Peyer's patch (tissue), 4 donors: ENCODE results near the gene LCN6. TPM values are rescaled to one million over a fixed set of nuclear protein-coding genes. Genes with fewer than 3 reads are reported as not detected.
A peak's percentile ranks its signal among the peaks of the same experiment; 100 is the strongest.
"Not testable (repeated sequence)": the region's sequence is repeated elsewhere in the genome, so short reads cannot be mapped to it uniquely, and the experiment has no call there.

ENCODE experiments used
- DNase-seq, 3 donors: peaks; one replicate each; pipeline ENCODE4 v3.0.0-alpha.2; 2017 to 2019
- H3K27ac ChIP-seq, 4 donors: fragments of 200-600 bp; sonication (generic); one replicate each; pipeline ENCODE4 v1.5.1; 2016 to 2019
- H3K27me3 ChIP-seq, 2 donors: fragments of 200-600 bp; sonication (generic); one replicate each; pipeline ENCODE4 v1.5.1; 2019
- H3K36me3 ChIP-seq, 3 donors: fragments of 200-600 bp; sonication (generic); one replicate each; pipeline ENCODE4 v1.5.1; 2016 to 2019
- H3K4me1 ChIP-seq, 4 donors: fragments of 200-600 bp; sonication (generic); one replicate each; pipeline ENCODE4 v1.5.1; 2016 to 2019
- H3K4me3 ChIP-seq, 4 donors: fragments of 200-600 bp; sonication (generic); 1 replicate in 3 of 4; 2 replicates in 1 of 4; pipeline ENCODE4 v1.5.1; 2016 to 2019; ENCODE audit warnings: mild to moderate bottlenecking in 1 of 4
- H3K9me3 ChIP-seq, 4 donors: fragments of 200-600 bp; sonication (generic); one replicate each; pipeline ENCODE4 v1.5.1; 2016 to 2019; ENCODE audit warnings: mild to moderate bottlenecking in 1 of 4
- POLR2A ChIP-seq, 2 donors: fragments of 450-650 bp; IDR thresholded peaks; one replicate each; pipeline ENCODE4 v1.5.1; 2017; ENCODE audit warnings: antibody characterized with exemption in 2 of 2, mild to moderate bottlenecking in 2 of 2, moderate library complexity in 2 of 2
- total RNA-seq, 4 donors: library from RNA; depleted of rRNA; stranded (reverse); fragments of >200 nt; gene quantifications; one replicate each; pipeline ENCODE4 v1.1.0, GENCODE V29; 2016
- TF ChIP-seq, protein P1 (sequence below), 6 experiments: fragments of 450-650 bp in 4 of 6; fragments of 200-600 bp in 2 of 6; sonication (generic) in 1 of 6; IDR thresholded peaks; one replicate each; pipeline ENCODE4 v1.5.1; 2017 to 2019; ENCODE audit warnings: antibody characterized with exemption in 6 of 6, mild to moderate bottlenecking in 3 of 6, moderate library complexity in 1 of 6

Gene LCN6
- total RNA-seq, 4 donors from 2014 or later = 4.7 to 17.3 (median 5.6) TPM

GRCh38 chr9:136707011-136707410, 41.3 kb downstream of the LCN6 start:
- Histone ChIP-seq H3K27me3 (peaks cover 0 to 4% of the 10 kb centered on the region in 2 donors), H3K36me3 (no peaks in the 10 kb centered on the region), H3K4me3 (no peak overlapping the region), H3K4me1 (peaks cover 0 to 5% (median 5%) of the 10 kb centered on the region in 4 donors), H3K9me3 (no peaks in the 10 kb centered on the region), H3K27ac (no peak overlapping the region)
- TF ChIP-seq, protein P1, sequence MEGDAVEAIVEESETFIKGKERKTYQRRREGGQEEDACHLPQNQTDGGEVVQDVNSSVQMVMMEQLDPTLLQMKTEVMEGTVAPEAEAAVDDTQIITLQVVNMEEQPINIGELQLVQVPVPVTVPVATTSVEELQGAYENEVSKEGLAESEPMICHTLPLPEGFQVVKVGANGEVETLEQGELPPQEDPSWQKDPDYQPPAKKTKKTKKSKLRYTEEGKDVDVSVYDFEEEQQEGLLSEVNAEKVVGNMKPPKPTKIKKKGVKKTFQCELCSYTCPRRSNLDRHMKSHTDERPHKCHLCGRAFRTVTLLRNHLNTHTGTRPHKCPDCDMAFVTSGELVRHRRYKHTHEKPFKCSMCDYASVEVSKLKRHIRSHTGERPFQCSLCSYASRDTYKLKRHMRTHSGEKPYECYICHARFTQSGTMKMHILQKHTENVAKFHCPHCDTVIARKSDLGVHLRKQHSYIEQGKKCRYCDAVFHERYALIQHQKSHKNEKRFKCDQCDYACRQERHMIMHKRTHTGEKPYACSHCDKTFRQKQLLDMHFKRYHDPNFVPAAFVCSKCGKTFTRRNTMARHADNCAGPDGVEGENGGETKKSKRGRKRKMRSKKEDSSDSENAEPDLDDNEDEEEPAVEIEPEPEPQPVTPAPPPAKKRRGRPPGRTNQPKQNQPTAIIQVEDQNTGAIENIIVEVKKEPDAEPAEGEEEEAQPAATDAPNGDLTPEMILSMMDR (IDR thresholded peaks at IDR 0.05) = no peak
- no peak for TF ChIP-seq POLR2A (IDR thresholded peaks at IDR 0.05)
- DNase-seq = no peak

- no peak for TF ChIP-seq POLR2A (IDR thresholded peaks at IDR 0.05)
- TF ChIP-seq, protein P1 (IDR thresholded peaks at IDR 0.05) = no peak
- H3K36me3 ChIP-seq = no peaks in the 10 kb centered on the region
- H3K27ac ChIP-seq = no peak overlapping the region
- DNase-seq = no peak
- H3K27me3 ChIP-seq = no peaks in the 10 kb centered on the region
- H3K4me1 ChIP-seq = peaks cover 0 to 11% (median 5%) of the 10 kb centered on the region in 4 donors
- no peak overlapping the region for H3K4me3 ChIP-seq
- H3K9me3 ChIP-seq = no peaks in the 10 kb centered on the region
These were observed 42.8 kb downstream of the LCN6 start for GRCh38 chr9:136705564-136705963.

- H3K4me3 ChIP-seq, H3K9me3 ChIP-seq, DNase-seq, H3K36me3 ChIP-seq, H3K27ac ChIP-seq, H3K27me3 ChIP-seq: not testable (repeated sequence)
- peak in 1 of 2 donors; percentile 31 for TF ChIP-seq POLR2A (IDR thresholded peaks at IDR 0.05)
- peaks cover 0 to 15% (median 11%) of the 10 kb centered on the region in 4 donors for H3K4me1 ChIP-seq
These were observed 43.6 kb downstream of the LCN6 start for GRCh38 chr9:136704741-136705140.

DNA sequence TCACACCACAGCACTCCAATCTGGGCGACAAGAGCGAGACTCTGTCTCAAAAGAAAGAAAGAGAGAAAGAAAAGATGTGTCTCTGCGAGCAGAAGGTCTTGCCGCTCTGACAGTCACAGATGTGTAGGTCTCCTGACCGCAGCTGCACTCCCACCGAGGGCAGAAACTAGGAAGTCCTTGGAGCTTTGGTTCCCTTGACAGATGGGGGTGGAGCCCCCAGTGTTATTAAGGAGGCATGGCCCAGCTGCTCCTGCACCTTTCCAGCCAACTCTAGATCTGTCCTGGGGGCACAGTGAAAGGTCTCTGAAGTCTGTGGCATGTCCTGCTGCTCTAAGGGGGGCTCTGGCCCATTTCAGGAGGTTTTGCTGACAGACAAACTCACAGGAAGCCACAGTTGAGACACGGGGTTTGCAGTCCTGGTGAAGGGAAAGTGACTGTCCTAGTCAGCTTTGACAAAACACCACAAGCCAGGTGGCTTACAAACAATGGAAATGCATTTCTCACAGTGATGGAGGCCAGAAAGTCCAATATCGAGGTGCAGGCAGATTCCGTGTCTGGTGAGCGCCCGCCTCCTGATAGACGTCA, 45.0 kb downstream of the LCN6 start:
- Histone ChIP-seq H3K4me1 (peaks cover 0 to 15% (median 11%) of the 10 kb centered on the region in 4 donors), H3K4me3 (no peak overlapping the region), H3K27me3 (no peaks in the 10 kb centered on the region), H3K36me3 (no peaks in the 10 kb centered on the region), H3K9me3 (no peaks in the 10 kb centered on the region), H3K27ac (no peak overlapping the region)
- TF ChIP-seq POLR2A (IDR thresholded peaks at IDR 0.05) = no peak
- TF ChIP-seq, protein P1 (IDR thresholded peaks at IDR 0.05) = no peak
- DNase-seq = peak in 1 of 3 donors; percentile 54

DNA sequence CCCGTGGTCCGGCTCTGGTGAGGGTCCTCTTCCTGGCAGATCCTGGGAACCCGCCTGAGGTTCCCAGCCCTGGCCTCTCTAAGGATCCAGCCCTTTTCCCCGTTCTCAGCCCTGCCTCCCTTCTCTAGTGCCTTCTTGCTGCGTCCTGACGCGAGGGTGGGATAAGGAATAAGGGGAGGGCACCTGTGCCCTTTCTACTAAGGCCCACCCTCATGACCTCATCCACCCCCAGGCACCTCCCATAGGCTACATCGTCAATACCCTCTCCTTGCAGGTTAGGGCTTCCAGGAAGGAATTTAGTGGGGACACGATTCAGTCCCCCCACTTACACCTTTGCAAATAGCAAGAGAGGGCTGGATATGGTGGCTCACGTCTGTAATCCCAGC, 46.7 kb downstream of the LCN6 start:
- TF ChIP-seq, protein P1 (IDR thresholded peaks at IDR 0.05) = no peak
- Histone ChIP-seq H3K36me3 (no peaks in the 10 kb centered on the region), H3K4me3 (peak overlapping the region in 1 of 4 donors; percentile 31), H3K27ac (peak overlapping the region in 1 of 4 donors; percentile 31), H3K9me3 (no peaks in the 10 kb centered on the region), H3K4me1 (peaks cover 0 to 23% (median 11%) of the 10 kb centered on the region in 4 donors), H3K27me3 (no peaks in the 10 kb centered on the region)
- no peak for DNase-seq

DNA sequence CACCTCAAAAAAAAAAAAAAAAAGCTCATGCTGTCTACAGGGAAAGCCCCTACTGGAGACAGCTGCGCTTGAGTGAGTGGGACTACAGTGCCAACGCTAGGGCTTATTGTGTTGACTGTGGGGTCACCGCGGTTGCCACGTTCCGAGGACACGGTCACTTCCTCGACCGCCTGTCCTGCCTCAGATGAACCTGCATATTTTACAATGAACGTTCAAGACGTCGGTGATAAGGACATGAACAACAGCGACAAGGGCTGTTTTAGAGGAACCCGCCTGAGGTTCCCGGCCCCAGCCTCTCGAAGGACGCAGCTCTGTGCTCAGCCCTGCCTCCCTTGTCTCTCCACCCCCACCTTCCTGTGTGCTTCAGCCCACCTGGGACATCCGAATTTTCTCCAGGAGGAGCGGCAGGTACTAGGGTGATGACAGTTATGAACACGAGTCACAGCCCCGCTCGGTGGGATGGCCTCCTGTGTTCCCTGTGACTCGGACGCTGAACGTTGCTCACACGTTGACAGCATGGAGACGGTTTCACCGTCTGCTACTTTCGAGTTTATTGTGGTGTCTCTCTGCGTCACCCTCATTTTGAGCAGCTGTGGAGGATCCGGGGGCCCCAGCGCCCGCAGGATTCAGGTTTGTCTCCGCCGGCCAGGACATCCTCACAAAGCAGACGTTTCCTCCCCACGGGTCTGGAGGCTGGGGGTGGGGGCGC, 47.2 kb downstream of the LCN6 start:
- DNase-seq = peak in 2 of 3 donors; percentile 62 to 72
- no peaks in the 10 kb centered on the region for H3K36me3 ChIP-seq
- no peaks in the 10 kb centered on the region for H3K27me3 ChIP-seq
- peaks cover 0 to 28% (median 11%) of the 10 kb centered on the region in 4 donors for H3K4me1 ChIP-seq
- TF ChIP-seq POLR2A (IDR thresholded peaks at IDR 0.05) = no peak
- TF ChIP-seq, protein P1 (IDR thresholded peaks at IDR 0.05) = no peak
- peak overlapping the region; percentile 9 to 31 (median 22) for H3K4me3 ChIP-seq
- H3K9me3 ChIP-seq = no peaks in the 10 kb centered on the region
- peak overlapping the region in 2 of 4 donors; percentile 14 to 31 for H3K27ac ChIP-seq
